EH (cell line): ENCODE data around the gene PALD1.

Experiments
- DNase-seq: peaks from one replicate; pipeline ENCODE4 v3.0.0-alpha.2; 2015; ENCODE audit warnings: low read depth

PALD1 gene

GRCh38 chr10:70557876-70558275 is 79.3 kb downstream of the PALD1 start:
- no peak for DNase-seq

DNA sequence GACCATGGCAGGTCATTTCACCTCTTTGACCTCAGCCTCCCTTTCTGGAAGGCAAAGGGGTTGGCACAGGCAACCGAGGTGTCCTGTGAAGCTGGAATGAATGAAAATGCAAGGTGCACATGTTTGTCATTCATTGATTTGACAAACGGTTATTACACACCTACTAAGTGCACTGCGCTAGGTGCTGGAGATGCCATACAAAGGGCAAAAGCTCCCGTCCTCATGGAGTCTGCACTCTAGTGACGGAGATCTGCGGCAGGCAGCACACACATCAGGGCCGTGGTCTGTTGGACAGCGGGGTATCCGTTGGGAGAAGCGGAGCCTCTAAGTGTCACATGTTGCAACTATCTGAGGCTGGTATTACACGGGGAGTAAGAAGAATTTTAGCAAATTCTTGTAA is 79.7 kb downstream of the PALD1 start:
- DNase-seq, result no peak

- DNase-seq, result peak; percentile 57
These were observed 80.6 kb downstream of the PALD1 start for GRCh38 chr10:70558871-70559810.

GRCh38 chr10:70559861-70560260 is 81.3 kb downstream of the PALD1 start:
- DNase-seq, result no peak

DNA sequence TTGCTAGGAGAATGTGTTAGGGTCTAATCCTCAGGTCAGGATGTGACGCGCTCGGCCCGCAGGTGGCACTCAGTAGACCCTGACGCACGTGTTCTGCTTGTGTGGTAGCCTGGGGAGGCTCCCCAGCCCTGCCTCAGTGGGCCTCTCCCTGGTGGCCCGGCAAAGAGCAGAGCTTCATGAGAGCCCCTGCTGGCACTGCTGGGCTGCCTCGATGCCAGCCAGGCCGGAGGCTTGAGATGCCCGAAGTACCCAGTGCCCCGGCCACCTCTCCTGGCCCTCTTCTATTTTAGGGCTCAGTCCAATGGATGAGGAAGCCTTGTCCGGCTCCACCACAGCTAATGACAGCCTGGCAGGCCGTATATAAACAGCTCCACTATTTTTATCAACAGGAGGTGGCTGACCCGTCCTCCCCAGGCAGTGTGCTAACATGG is 82.0 kb downstream of the PALD1 start:
- DNase-seq, result no peak

DNA sequence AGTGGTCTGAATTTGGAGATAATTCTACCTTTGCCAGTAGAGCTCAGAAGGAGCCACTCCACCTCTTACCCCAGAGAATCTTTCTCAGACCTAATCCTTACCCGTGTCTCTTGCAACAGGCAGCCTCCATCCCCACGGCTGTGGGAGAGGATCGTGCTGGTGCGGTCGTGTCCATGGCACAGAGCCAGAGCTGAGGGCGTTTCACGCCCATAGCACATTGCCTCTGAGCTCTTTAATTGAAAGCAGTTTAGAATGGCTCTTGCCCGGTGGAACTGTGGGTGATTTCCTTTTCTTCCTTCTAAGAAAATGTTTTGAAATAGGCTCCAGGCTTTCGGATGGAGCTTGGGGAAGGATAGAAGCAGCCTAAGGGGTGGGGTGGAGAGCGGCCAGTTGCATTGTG is 82.5 kb downstream of the PALD1 start:
- DNase-seq, result peak; percentile 20

- DNase-seq, result no peak
These were observed 83.0 kb downstream of the PALD1 start for GRCh38 chr10:70561558-70561957.

- DNase-seq, result no peak
These were observed 83.6 kb downstream of the PALD1 start for GRCh38 chr10:70562036-70562755.

GRCh38 chr10:70563230-70563629 is 84.7 kb downstream of the PALD1 start:
- DNase-seq, result no peak

- no peak for DNase-seq
These were observed 85.7 kb downstream of the PALD1 start for GRCh38 chr10:70564113-70564725.

DNA sequence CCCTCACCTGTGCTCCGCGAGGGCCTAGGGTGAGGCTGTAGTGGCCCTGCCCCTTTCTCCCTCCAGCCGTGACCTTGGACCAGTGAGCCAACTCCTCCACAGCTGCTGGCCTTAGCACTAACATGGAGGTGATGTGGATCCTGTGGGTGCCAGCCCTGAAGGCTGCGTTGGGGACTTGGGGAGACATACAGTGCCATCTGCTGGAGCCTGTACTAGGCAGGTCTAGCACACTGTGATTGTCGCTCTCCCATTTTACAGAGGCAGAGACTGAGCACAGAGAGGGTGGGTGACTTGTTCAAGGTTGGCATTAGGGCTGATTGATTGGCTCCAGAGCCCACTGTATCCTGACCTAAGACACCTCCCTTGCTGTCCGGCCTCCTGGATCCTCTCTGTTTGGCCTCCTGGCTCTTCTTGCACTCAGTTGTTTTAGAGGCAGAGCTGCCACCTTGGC is 86.4 kb downstream of the PALD1 start:
- DNase-seq, result peak; percentile 20

DNA sequence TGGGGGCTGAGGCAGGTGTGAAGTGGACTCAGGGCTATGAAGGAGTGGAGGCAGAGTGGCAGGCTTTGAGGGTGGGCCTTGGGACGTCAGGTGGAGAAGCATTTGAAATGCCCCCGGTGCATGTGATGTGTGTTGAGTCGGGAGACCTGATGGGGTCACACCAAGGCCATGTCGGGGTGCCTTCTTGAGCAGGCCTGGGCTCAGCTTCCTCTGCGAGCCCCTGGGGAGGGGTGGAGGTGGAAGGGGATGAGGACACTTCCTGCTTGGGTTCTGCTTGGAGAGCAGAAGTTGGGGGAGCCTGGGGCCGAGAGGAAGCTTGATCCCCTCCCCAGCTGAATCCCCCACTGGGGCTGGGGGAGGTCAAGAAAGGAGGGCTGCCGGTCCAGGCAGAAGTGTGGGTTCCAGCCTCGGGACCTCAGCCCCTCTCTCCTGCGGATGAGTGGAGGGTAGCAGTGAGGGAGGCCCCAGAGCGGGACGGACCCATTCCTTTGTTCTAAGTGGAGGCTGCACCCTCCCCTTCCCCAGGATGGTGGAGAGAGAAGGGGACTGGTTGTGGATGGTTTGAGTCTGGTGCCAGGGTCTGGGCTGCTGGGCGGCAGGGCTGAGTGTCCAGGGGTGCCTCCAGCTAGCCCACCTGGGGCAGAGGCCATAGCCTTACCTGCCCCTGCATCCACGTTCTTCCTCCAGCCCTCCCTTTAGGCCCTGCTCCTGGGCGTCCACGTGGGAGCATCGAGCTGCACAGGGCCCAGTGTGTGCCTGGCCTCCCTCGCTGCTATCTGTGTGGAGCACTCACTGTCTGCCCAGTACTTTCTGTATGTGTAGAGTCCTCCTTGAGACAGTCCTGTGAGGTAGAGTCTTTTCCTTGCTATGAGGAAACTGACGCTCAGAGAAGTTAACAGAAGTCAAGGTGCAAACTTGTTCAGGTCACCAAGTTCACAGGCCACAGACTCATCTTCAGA is 87.3 kb downstream of the PALD1 start:
- DNase-seq, result no peak

DNA sequence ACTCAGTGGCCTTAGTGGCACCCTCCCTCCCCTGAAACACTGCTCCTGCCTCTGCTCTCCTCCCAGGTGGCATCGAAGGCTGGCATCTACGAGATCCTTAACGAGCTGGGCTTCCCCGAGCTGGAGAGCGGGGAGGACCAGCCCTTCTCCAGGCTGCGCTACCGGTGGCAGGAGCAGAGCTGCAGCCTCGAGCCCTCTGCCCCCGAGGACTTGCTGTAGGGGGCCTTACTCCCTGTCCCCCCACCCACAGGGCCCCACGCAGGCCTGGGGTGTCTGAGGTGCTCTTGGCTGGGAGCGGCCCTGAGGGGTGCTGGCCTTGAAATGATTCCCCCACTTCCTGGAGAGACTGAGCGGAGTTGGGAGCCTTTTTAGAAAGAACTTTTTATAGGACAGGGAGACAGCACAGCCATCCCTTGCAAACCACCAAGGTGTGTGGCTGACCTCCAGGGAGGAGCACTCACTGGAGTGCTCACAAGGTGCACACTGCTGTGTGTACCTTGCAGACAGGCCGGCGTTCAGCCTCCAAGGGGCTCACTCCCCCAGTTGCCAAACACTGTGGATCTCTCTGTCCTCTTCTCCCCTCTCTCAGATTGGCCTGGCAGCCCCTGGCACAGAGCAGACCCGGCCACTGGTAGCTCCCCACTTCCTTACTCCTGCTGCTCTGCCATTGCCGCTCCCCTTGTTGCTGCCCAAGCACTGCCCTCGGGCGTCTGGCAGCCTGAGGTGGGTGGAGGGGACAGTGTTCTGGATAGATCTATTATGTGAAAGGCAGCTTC is 88.1 kb downstream of the PALD1 start:
- no peak for DNase-seq

DNA sequence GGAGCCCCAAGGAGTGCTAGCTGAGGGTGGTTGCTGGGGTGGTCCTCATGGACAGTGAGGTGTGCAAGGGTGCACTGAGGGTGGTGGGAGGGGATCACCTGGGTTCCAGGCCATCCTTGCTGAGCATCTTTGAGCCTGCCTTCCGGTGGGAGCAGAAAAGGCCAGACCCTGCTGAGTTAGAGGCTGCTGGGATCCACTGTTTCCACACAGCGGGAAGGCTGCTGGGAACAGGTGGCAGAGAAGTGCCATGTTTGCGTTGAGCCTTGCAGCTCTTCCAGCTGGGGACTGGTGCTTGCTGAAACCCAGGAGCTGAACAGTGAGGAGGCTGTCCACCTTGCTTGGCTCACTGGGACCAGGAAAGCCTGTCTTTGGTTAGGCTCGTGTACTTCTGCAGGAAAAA is 89.0 kb downstream of the PALD1 start:
- DNase-seq, result no peak

DNA sequence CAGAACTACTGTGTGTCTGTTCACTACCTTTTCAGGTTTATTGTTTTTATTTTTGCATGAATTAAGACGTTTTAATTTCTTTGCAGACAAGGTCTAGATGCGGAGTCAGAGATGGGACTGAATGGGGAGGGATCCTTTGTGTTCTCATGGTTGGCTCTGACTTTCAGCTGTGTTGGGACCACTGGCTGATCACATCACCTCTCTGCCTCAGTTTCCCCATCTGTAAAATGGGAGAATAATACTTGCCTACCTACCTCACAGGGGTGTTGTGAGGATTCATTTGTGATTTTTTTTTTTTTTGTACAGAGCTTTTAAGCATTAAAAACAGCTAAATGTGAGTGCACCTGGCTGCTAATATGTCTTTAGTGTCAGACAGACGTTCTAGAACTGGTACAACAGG is 89.5 kb downstream of the PALD1 start:
- DNase-seq, result no peak

DNA sequence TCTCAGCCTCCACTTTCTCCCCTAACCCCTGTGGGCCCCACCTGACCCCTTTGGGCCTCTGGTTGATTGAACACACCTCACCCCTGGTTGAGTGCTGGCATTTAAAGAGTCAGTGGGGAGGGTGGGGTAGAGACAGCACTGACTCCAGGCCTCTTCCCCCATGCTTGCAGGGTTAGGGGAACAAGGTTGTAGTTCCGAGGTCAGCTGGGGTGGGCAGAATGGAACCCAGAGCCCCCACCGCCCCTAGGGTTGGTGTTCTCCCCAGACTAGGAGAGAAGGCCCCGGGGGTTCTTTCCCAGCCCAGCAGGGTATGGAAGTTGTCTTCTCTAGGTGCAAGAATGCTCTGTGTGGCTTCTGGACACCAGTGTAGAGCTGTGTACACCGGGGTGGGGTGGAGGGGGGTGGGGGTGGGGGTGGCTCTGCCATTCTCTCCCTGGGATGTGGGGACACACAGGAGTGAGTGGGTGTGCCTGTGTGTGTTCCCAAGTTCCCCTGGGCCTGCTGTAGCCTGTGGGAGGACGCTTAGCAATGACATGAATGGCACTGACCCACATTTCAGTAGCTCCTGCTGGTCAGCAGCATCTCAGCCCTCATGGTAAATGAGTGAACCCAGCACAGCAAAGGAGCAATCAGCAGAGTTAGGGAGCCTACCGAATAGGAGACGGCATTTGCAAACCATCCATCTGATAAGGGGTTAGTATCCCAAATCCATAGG is 90.4 kb downstream of the PALD1 start:
- no peak for DNase-seq

GRCh38 chr10:70571236-70571635 is 92.7 kb downstream of the PALD1 start:
- DNase-seq, result no peak

DNA sequence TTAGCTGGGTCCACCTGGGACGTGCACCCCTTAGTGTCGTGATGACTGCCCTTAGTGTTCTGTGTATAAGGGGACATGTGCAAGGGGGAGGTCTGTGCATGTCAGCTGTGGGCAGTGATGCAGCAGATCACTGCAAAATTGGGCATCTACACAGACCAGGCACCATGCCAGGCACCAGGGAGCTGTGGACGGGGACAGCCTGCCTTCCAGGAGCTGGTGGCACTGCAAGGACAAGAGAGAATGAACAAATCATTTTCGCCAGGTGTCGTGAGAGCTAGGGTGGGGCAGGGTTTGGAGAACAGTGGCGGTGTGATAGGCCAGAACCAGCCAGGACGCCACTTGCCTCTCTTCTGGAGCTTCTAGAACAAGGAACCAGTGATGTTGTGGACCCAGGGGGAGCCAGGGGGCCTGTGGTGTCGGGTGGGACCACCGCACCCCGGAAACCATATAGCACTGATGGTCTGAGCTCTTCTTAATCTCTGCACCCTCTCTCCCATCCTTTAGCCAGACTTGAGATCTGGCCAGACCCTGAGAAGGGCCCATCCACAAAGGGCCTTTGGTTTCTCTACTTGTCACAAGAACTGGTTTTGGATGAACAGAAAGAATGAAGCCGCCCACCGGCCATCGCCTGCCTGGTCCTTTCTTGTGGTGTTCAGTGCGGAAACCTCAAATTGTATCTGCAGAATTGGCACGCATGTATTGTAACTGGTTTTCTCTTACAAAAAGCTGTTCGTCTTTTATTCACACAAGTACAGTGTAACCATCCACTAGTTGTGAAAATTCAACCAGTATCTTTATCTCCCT is 93.3 kb downstream of the PALD1 start:
- DNase-seq, result no peak
